HFFc6 (cell line): ENCODE measurements around the gene SLC28A1. TPM values are rescaled to one million over a fixed set of nuclear protein-coding genes. Genes with fewer than 3 reads are reported as not detected.

Experiments used
- DNase-seq: peaks from one replicate; pipeline ENCODE4 v3.0.0-alpha.2; 2018
- H3K27ac Mint-ChIP-seq: 2 replicates; pipeline ENCODE4 v1.8.0; 2020; ENCODE audit warnings: mild to moderate bottlenecking, mixed read lengths
- H3K27me3 Mint-ChIP-seq: 2 replicates; pipeline ENCODE4 v1.8.0; 2021; ENCODE audit warnings: mild to moderate bottlenecking, moderate library complexity, mixed read lengths; ENCODE audit not compliant: insufficient read depth
- H3K36me3 Mint-ChIP-seq: 2 replicates; pipeline ENCODE4 v1.8.0; 2021; ENCODE audit warnings: low read depth, mixed read lengths
- H3K4me1 Mint-ChIP-seq: 2 replicates; pipeline ENCODE4 v1.8.0; 2020; ENCODE audit warnings: low read depth, mixed read lengths
- H3K4me3 Mint-ChIP-seq: 2 replicates; pipeline ENCODE4 v1.8.0; 2020; ENCODE audit warnings: mild to moderate bottlenecking, moderate library complexity, mixed read lengths
- H3K9me3 Mint-ChIP-seq: 2 replicates; pipeline ENCODE4 v1.8.0; 2020; ENCODE audit warnings: mild to moderate bottlenecking, mixed read lengths
- total RNA-seq, 6 experiments: library from RNA; stranded (reverse); fragmentation: NEBNext Ultra II Directional; extraction: Animal tissue kit (Norgen Biotek cat#: 25700); gene quantifications; 2 replicates in 1 of 6; 3 replicates in 5 of 6; pipeline ENCODE4 v1.2.3, GENCODE V29; 2021
- TF ChIP-seq, protein P1 (sequence below): fragments of 200-600 bp; sonication (generic); IDR thresholded peaks from 2 replicates; pipeline ENCODE4 v1.5.0; 2021; ENCODE audit warnings: antibody characterized with exemption, mild to moderate bottlenecking

SLC28A1 gene
- total RNA-seq, 6 experiments from 2014 or later, result not detected

DNA sequence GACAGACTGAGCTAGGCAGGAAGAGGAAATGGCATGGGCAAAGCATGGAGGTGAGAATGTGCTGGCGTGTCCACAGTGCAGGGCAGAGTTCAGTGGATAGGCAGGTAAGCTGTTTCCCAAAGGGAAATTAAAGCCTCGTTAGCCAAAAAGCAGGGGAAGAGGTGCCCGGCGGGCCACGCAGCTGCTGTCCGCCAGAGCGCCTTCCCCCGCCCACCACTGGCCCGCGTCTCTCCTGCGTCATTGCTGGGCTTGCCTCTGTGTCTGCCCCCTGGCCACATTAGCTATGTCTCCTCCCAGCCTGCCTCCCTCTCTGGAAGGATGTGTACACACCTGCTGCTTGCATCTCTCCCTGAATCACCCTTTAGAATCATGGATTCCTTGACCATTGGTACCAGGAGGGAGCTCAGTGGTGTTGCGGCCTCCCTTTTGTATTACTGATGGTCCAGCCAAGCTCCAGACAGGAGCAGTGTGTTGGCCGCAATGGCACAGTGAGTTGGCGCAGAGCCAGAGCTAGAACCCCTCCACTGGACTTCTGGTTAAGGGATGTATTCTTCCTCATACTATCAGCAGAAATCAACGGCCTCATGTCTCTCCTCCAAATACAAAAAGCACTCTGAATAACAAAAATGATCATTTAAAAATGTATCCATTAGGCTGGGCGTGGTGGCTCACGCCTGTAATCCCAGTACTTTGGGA is 26.6 kb downstream of the SLC28A1 start:
- H3K36me3 Mint-ChIP-seq, result no peaks in the 10 kb centered on the region
- no peaks in the 10 kb centered on the region; the same call in none of the 2 replicates for H3K27me3 Mint-ChIP-seq
- no peaks in the 10 kb centered on the region for H3K9me3 Mint-ChIP-seq
- H3K27ac Mint-ChIP-seq, result peak overlapping the region; percentile 99
- H3K4me1 Mint-ChIP-seq, result peaks cover 49% of the 10 kb centered on the region
- TF ChIP-seq, protein P1, sequence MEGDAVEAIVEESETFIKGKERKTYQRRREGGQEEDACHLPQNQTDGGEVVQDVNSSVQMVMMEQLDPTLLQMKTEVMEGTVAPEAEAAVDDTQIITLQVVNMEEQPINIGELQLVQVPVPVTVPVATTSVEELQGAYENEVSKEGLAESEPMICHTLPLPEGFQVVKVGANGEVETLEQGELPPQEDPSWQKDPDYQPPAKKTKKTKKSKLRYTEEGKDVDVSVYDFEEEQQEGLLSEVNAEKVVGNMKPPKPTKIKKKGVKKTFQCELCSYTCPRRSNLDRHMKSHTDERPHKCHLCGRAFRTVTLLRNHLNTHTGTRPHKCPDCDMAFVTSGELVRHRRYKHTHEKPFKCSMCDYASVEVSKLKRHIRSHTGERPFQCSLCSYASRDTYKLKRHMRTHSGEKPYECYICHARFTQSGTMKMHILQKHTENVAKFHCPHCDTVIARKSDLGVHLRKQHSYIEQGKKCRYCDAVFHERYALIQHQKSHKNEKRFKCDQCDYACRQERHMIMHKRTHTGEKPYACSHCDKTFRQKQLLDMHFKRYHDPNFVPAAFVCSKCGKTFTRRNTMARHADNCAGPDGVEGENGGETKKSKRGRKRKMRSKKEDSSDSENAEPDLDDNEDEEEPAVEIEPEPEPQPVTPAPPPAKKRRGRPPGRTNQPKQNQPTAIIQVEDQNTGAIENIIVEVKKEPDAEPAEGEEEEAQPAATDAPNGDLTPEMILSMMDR, result no peak
- no peak for DNase-seq
- peak overlapping the region; percentile 61; the same call in 1 of the 2 replicates for H3K4me3 Mint-ChIP-seq

DNA sequence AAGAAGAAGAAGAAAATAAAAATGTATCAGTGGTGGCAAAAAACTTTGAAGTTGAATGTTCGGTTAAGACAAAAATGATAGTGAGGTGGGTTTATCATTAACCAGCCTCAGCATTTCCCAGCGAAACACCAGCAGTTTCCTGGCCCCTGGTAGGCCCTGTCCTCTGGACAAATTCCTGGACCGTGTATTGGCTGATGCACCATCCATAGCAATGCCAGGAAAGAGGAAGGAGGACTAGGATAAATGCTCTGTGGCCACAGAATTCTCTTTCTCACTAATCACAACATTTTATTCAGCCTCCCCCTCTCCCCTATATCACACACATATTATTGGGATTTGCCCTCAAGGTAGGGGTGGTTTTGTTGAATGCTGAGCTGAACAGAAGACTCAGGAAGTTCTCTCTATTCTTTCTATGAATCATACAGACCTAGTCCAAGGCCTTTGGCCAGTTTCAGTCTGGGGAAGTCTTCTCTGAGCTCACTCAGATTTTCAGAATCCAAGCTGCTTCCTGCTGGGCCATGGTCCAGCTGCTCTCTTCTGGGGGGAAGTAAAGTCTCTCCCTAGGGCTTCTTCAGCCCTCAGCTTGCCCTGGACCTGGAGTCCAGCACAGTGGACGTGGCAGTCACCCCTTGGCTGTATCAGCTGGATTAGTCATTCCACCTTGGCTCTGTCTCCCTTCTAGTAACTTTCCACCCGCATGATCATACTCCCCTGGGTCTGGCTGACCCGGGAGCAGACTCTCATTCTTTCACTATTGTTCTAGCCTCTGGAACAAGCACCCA is 27.6 kb downstream of the SLC28A1 start:
- peak overlapping the region; percentile 99 for H3K27ac Mint-ChIP-seq
- TF ChIP-seq, protein P1, result no peak
- peaks cover 49% of the 10 kb centered on the region for H3K4me1 Mint-ChIP-seq
- no peaks in the 10 kb centered on the region for H3K36me3 Mint-ChIP-seq
- H3K4me3 Mint-ChIP-seq, result peak overlapping the region; percentile 61
- peak; percentile 98 for DNase-seq
- no peaks in the 10 kb centered on the region for H3K9me3 Mint-ChIP-seq
- H3K27me3 Mint-ChIP-seq, result no peaks in the 10 kb centered on the region; the same call in none of the 2 replicates

DNA sequence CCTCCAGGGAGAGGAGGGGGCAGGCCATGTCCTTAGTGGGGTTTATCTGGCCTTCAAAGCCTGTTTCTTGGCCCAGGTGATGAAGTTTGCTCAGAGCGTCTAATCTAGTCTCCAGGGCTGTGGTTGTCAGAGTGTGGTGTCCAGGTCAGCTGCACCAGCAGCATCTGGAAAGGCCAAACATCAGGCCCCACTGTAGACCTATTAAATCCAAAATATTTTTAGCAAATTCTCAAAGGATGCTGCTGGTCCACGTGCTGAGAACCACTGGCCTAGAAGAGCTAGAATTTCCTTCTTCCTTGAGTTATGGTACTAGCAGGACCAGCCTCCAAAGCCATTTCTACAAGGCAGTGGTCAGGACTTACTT is 28.9 kb downstream of the SLC28A1 start:
- Mint-ChIP-seq H3K27ac (peak overlapping the region; percentile 99), H3K9me3 (no peaks in the 10 kb centered on the region), H3K36me3 (no peaks in the 10 kb centered on the region), H3K4me3 (no peak overlapping the region), H3K27me3 (no peaks in the 10 kb centered on the region; the same call in none of the 2 replicates), H3K4me1 (peaks cover 57% of the 10 kb centered on the region)
- no peak for DNase-seq
- TF ChIP-seq, protein P1, result no peak

DNA sequence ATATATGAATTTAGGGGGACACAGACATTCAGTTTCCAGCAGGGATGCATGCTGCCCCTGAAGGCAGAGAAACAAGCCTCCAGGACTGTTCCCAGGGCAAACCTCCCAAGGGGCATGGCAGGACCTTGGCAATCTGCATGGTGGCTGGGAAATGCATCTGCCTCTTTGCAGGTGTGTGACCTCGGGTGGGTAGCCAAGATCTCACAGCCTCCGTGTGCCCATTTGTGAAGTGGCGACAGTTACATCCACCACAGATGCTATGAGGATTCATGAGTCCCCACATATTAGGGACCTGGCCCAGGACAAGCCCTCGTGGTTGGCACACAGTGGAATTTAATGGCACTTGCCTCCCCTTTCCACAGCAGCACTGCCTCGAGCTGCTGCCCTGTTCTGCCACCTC is 29.9 kb downstream of the SLC28A1 start:
- H3K4me3 Mint-ChIP-seq, result no peak overlapping the region
- H3K27me3 Mint-ChIP-seq, result no peaks in the 10 kb centered on the region; the same call in none of the 2 replicates
- H3K4me1 Mint-ChIP-seq, result peaks cover 57% of the 10 kb centered on the region
- H3K9me3 Mint-ChIP-seq, result no peaks in the 10 kb centered on the region
- no peaks in the 10 kb centered on the region for H3K36me3 Mint-ChIP-seq
- TF ChIP-seq, protein P1, result no peak
- no peak for DNase-seq
- H3K27ac Mint-ChIP-seq, result peak overlapping the region; percentile 72; the same call in 1 of the 2 replicates

DNA sequence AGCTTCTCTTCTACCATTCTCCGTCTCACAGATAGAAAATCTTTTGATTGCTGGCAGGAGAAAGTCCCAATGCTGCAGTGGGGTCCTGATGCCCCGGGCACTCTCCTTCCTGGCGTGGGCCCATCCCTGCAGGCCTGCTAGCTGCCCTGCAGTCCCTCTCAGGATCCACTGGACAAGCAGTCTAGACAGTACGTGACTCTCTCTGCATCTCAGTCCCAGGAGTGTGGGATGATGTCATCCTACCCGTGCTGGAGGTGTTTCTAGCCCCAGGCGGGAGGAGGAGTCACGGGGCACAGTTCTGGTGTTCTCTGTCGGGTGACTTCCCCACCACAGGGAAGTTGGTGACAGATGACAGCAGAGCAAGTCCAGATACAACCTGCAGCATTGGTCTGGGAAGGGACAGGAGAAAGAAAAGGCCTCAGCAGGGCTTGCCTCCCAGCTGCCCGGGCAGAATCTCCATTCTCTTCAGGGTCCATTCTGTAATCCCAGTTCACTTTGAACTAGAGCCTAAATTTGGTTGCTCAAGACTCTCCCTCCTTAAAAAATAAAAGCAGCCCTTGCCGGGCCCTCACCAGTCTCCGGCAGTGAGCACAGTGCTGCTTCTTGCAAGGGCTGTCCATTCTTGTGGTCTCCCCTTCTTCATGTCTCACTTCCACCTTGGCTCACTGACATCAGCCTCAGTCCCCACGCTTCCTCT is 30.6 kb downstream of the SLC28A1 start:
- Mint-ChIP-seq H3K4me1 (peaks cover 62% of the 10 kb centered on the region), H3K36me3 (no peaks in the 10 kb centered on the region), H3K9me3 (no peaks in the 10 kb centered on the region), H3K4me3 (peak overlapping the region; percentile 50), H3K27me3 (no peaks in the 10 kb centered on the region; the same call in none of the 2 replicates), H3K27ac (peak overlapping the region; percentile 72)
- peak; percentile 89 for DNase-seq
- TF ChIP-seq, protein P1, result no peak
